ENCODE data around the gene CDH4.

Gene CDH4

DNA sequence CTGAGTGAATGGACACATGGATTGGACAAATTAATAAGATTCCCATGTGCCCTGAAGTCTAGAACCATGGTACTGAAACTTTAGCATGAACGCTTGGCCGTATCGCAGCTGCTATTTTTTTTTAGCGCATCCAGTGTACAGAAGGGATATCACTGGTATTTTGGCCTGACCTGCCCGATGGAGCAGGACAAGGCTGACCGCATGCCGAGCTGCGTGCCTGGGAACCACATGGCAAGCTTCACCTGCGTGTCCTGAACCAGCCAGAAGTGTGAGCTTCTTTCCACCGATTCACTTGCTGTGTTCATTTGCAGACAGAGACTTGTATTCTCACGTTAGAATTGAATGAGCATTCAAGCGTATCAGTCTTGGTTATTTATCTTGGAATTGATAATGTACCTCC is 145.7 kb downstream of the CDH4 start:
- peaks cover 1% of the 10 kb centered on the region for H3K9me3 ChIP-seq (ENCODE audit: insufficient read depth, low read depth, low read length)
- no peaks in the 10 kb centered on the region for H3K36me3 ChIP-seq (ENCODE audit: control insufficient read depth in 1 of 2, insufficient read depth in 2 of 2, low read length in 2 of 2)
- H3K27me3 ChIP-seq (ENCODE audit: insufficient read depth, low read length) = no peaks in the 10 kb centered on the region
- no CpG with 5 or more reads among the region's 12 CpGs for WGBS (ENCODE audit: extremely low coverage, insufficient coverage, insufficient read length)
- H2BK120ac ChIP-seq (ENCODE audit: insufficient read depth, low read length, poor library complexity) = no peak overlapping the region
- H3K18ac ChIP-seq (ENCODE audit: low read length) = no peak overlapping the region
- no peaks in the 10 kb centered on the region for H3K4me1 ChIP-seq (ENCODE audit: control insufficient read depth in 1 of 2, insufficient read depth in 2 of 2, low read length in 2 of 2)
- no peak overlapping the region for H3K4me2 ChIP-seq (ENCODE audit: low read length)
- no peak for DNase-seq
- no peak overlapping the region for H2AFZ ChIP-seq (ENCODE audit: insufficient read depth, low read length, poor library complexity)
- H3K23ac ChIP-seq (ENCODE audit: low read length) = no peak overlapping the region
- no peak overlapping the region for H3K27ac ChIP-seq (ENCODE audit: low read depth, low read length)
- H2BK5ac ChIP-seq (ENCODE audit: low read depth, low read length, poor library complexity) = no peak overlapping the region
- no peaks in the 10 kb centered on the region for H3K79me1 ChIP-seq (ENCODE audit: low read length)
- H4K12ac ChIP-seq (ENCODE audit: low read depth, low read length) = no peak overlapping the region
- no peaks in the 10 kb centered on the region for H3K79me2 ChIP-seq (ENCODE audit: control insufficient read depth, insufficient read depth, low read length, poor library complexity)
- H2AK5ac ChIP-seq (ENCODE audit: low read length) = no peak overlapping the region
- H3K4ac ChIP-seq (ENCODE audit: low read depth, low read length) = no peak overlapping the region
- H4K91ac ChIP-seq (ENCODE audit: low read depth, low read length) = no peak overlapping the region
- H3K14ac ChIP-seq (ENCODE audit: low read length) = no peak overlapping the region
- no peak overlapping the region for H3K4me3 ChIP-seq (ENCODE audit: low read depth, low read length)
- no peak overlapping the region for H2BK12ac ChIP-seq (ENCODE audit: low read length)
- H3K9ac ChIP-seq (ENCODE audit: low read length) = no peak overlapping the region
- no peak overlapping the region for H4K8ac ChIP-seq (ENCODE audit: low read depth, low read length)

DNA sequence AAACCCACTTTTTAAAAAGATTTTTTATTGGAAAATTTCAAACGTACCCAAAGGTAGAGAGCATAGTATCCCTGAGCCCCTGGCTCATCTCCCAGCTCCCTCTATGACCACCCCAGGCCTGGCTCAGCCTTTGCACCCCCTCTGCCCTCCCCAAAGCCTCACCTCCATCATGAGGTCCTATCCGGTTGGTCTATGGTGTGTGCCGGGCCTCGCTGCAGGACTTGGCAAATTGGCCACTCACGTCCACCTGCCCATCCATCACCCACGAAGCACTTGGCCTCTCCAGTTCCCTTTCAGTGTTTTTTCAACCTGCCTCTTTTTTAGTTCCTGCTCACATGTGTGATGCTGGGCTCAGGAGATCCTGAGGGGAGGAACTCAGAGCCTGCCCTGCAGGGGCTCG is 147.4 kb downstream of the CDH4 start:
- Histone ChIP-seq H2BK5ac (ENCODE audit: low read depth, low read length, poor library complexity) (no peak overlapping the region), H3K79me1 (ENCODE audit: low read length) (no peaks in the 10 kb centered on the region), H3K36me3 (ENCODE audit: control insufficient read depth in 1 of 2, insufficient read depth in 2 of 2, low read length in 2 of 2) (no peaks in the 10 kb centered on the region), H2BK120ac (ENCODE audit: insufficient read depth, low read length, poor library complexity) (no peak overlapping the region), H3K4me3 (ENCODE audit: low read depth, low read length) (no peak overlapping the region), H2BK12ac (ENCODE audit: low read length) (no peak overlapping the region), H3K4ac (ENCODE audit: low read depth, low read length) (no peak overlapping the region), H3K27me3 (ENCODE audit: insufficient read depth, low read length) (no peaks in the 10 kb centered on the region), H4K12ac (ENCODE audit: low read depth, low read length) (no peak overlapping the region), H2AFZ (ENCODE audit: insufficient read depth, low read length, poor library complexity) (no peak overlapping the region), H3K9ac (ENCODE audit: low read length) (no peak overlapping the region), H3K4me2 (ENCODE audit: low read length) (no peak overlapping the region), H3K27ac (ENCODE audit: low read depth, low read length) (no peak overlapping the region), H4K8ac (ENCODE audit: low read depth, low read length) (no peak overlapping the region), H4K91ac (ENCODE audit: low read depth, low read length) (no peak overlapping the region), H3K14ac (ENCODE audit: low read length) (no peak overlapping the region), H3K18ac (ENCODE audit: low read length) (no peak overlapping the region), H3K23ac (ENCODE audit: low read length) (no peak overlapping the region), H3K9me3 (ENCODE audit: insufficient read depth, low read depth, low read length) (peaks cover 1% of the 10 kb centered on the region), H3K4me1 (ENCODE audit: control insufficient read depth in 1 of 2, insufficient read depth in 2 of 2, low read length in 2 of 2) (no peaks in the 10 kb centered on the region), H3K79me2 (ENCODE audit: control insufficient read depth, insufficient read depth, low read length, poor library complexity) (no peaks in the 10 kb centered on the region), H2AK5ac (ENCODE audit: low read length) (no peak overlapping the region)
- WGBS (ENCODE audit: extremely low coverage, insufficient coverage, insufficient read length) = no CpG with 5 or more reads among the region's 7 CpGs
- DNase-seq = no peak

DNA sequence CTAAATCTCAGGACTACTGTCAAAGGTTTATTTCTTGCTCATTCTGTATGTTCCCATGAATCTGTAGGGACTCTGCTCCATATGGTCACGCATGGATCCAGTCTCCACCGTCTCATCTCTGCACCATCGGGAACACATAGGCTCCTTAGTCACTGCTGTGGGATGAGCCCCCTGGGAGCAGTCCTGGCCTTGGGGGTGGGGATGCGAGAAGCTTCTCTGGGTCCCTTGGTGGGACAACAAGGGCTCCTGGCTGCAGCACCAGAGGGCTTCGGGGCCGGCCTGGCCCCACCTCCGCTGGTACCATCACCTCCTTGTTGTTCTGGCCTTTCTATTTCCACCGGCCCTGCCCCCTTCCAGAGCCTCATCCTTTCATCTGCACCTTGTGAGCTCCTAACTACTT is 148.4 kb downstream of the CDH4 start:
- no peaks in the 10 kb centered on the region for H3K4me1 ChIP-seq (ENCODE audit: control insufficient read depth in 1 of 2, insufficient read depth in 2 of 2, low read length in 2 of 2)
- H3K4me2 ChIP-seq (ENCODE audit: low read length) = no peak overlapping the region
- WGBS (ENCODE audit: extremely low coverage, insufficient coverage, insufficient read length) = no CpG with 5 or more reads among the region's 8 CpGs
- peaks cover 1% of the 10 kb centered on the region for H3K9me3 ChIP-seq (ENCODE audit: insufficient read depth, low read depth, low read length)
- no peak overlapping the region for H2AK5ac ChIP-seq (ENCODE audit: low read length)
- H3K14ac ChIP-seq (ENCODE audit: low read length) = no peak overlapping the region
- no peak overlapping the region for H3K18ac ChIP-seq (ENCODE audit: low read length)
- no peak overlapping the region for H2BK5ac ChIP-seq (ENCODE audit: low read depth, low read length, poor library complexity)
- no peak overlapping the region for H3K4me3 ChIP-seq (ENCODE audit: low read depth, low read length)
- H4K91ac ChIP-seq (ENCODE audit: low read depth, low read length) = no peak overlapping the region
- H4K8ac ChIP-seq (ENCODE audit: low read depth, low read length) = no peak overlapping the region
- no peaks in the 10 kb centered on the region for H3K79me1 ChIP-seq (ENCODE audit: low read length)
- no peaks in the 10 kb centered on the region for H3K36me3 ChIP-seq (ENCODE audit: control insufficient read depth in 1 of 2, insufficient read depth in 2 of 2, low read length in 2 of 2)
- H2AFZ ChIP-seq (ENCODE audit: insufficient read depth, low read length, poor library complexity) = no peak overlapping the region
- H3K27ac ChIP-seq (ENCODE audit: low read depth, low read length) = no peak overlapping the region
- H3K9ac ChIP-seq (ENCODE audit: low read length) = no peak overlapping the region
- H3K23ac ChIP-seq (ENCODE audit: low read length) = no peak overlapping the region
- H3K27me3 ChIP-seq (ENCODE audit: insufficient read depth, low read length) = no peaks in the 10 kb centered on the region
- no peak overlapping the region for H3K4ac ChIP-seq (ENCODE audit: low read depth, low read length)
- no peak overlapping the region for H2BK120ac ChIP-seq (ENCODE audit: insufficient read depth, low read length, poor library complexity)
- H2BK12ac ChIP-seq (ENCODE audit: low read length) = no peak overlapping the region
- no peak overlapping the region for H4K12ac ChIP-seq (ENCODE audit: low read depth, low read length)
- DNase-seq = no peak
- H3K79me2 ChIP-seq (ENCODE audit: control insufficient read depth, insufficient read depth, low read length, poor library complexity) = no peaks in the 10 kb centered on the region

DNA sequence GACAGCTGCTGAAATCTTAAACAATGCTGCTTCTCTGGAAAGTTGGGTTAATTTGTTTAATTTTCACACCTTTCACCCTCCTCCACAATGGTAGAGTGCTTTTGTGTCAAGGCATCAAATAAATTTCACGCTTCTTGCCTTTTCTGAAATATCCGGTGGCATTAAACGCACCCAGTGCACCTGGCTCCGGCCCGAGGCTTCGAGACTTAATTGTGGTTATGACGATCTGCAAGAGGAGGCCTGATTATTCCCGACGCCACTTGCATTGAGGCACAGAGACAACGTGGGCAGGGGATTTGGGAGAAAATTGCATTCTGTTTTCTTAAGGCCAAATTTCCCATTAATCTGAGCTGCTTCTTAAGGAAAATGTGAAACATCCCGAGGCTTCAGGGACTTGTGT is 152.2 kb downstream of the CDH4 start:
- no peak overlapping the region for H2AK5ac ChIP-seq (ENCODE audit: low read length)
- no CpG with 5 or more reads among the region's 11 CpGs for WGBS (ENCODE audit: extremely low coverage, insufficient coverage, insufficient read length)
- no peak overlapping the region for H4K8ac ChIP-seq (ENCODE audit: low read depth, low read length)
- H3K18ac ChIP-seq (ENCODE audit: low read length) = no peak overlapping the region
- no peak overlapping the region for H4K12ac ChIP-seq (ENCODE audit: low read depth, low read length)
- H3K36me3 ChIP-seq (ENCODE audit: control insufficient read depth in 1 of 2, insufficient read depth in 2 of 2, low read length in 2 of 2) = no peaks in the 10 kb centered on the region
- H4K91ac ChIP-seq (ENCODE audit: low read depth, low read length) = no peak overlapping the region
- no peak for DNase-seq
- no peak overlapping the region for H3K9ac ChIP-seq (ENCODE audit: low read length)
- H3K4me2 ChIP-seq (ENCODE audit: low read length) = no peak overlapping the region
- H3K27ac ChIP-seq (ENCODE audit: low read depth, low read length) = no peak overlapping the region
- H3K79me1 ChIP-seq (ENCODE audit: low read length) = no peaks in the 10 kb centered on the region
- H3K4me3 ChIP-seq (ENCODE audit: low read depth, low read length) = no peak overlapping the region
- H3K14ac ChIP-seq (ENCODE audit: low read length) = no peak overlapping the region
- no peak overlapping the region for H2BK12ac ChIP-seq (ENCODE audit: low read length)
- H3K27me3 ChIP-seq (ENCODE audit: insufficient read depth, low read length) = no peaks in the 10 kb centered on the region
- no peak overlapping the region for H3K4ac ChIP-seq (ENCODE audit: low read depth, low read length)
- no peak overlapping the region for H3K23ac ChIP-seq (ENCODE audit: low read length)
- no peaks in the 10 kb centered on the region for H3K79me2 ChIP-seq (ENCODE audit: control insufficient read depth, insufficient read depth, low read length, poor library complexity)
- no peaks in the 10 kb centered on the region for H3K4me1 ChIP-seq (ENCODE audit: control insufficient read depth in 1 of 2, insufficient read depth in 2 of 2, low read length in 2 of 2)
- H2BK5ac ChIP-seq (ENCODE audit: low read depth, low read length, poor library complexity) = no peak overlapping the region
- no peak overlapping the region for H2BK120ac ChIP-seq (ENCODE audit: insufficient read depth, low read length, poor library complexity)
- H2AFZ ChIP-seq (ENCODE audit: insufficient read depth, low read length, poor library complexity) = no peak overlapping the region
- peaks cover 4% of the 10 kb centered on the region for H3K9me3 ChIP-seq (ENCODE audit: insufficient read depth, low read depth, low read length)
